A673 (cell line): Measurements from ENCODE around the gene MYPOP. TPM values are rescaled to one million over a fixed set of nuclear protein-coding genes. Genes with fewer than 3 reads are reported as not detected.

Source experiments
- BruUV-seq: library from RNA; stranded (reverse); fragments of 400-500 nt; replicated peaks from 2 replicates; lab custom pipeline; 2021; lab: Mats Ljungman, UMichigan
- CTCF ChIA-PET: fragments of 300-600 bp; sonication (Branson Sonifier 250); formaldehyde crosslinking; loops from one replicate; lab custom pipeline; 2022; ENCODE audit warnings: antibody characterized with exemption; lab: Charles Lee
- POLR2A ChIA-PET: fragments of 300-600 bp; sonication (Branson Sonifier 250); formaldehyde crosslinking; loops from one replicate; lab custom pipeline; 2022; ENCODE audit warnings: antibody characterized with exemption; ENCODE audit not compliant: low non-redundant PET; lab: Charles Lee
- DNase-seq: peaks from one replicate; pipeline ENCODE4 v3.0.0-alpha.2; 2015; ENCODE audit warnings: low spot score
- H3K27ac ChIP-seq: fragments of 200-600 bp; sonication (generic); 2 replicates; pipeline ENCODE4 v1.5.1; 2016; ENCODE audit warnings: mixed run types, low read depth, mild to moderate bottlenecking, mixed read lengths, antibody characterized with exemption, low read length; ENCODE audit not compliant: poor library complexity, severe bottlenecking
- H3K27me3 ChIP-seq: fragments of 200-600 bp; sonication (generic); replicated peaks from 2 replicates; pipeline ENCODE4 v1.6.1; 2017; ENCODE audit warnings: mixed run types, low read depth, mild to moderate bottlenecking, mixed read lengths, antibody characterized with exemption, low read length; ENCODE audit not compliant: insufficient read depth, poor library complexity
- H3K36me3 ChIP-seq: fragments of 200-600 bp; sonication (generic); 2 replicates; pipeline ENCODE4 v1.6.1; 2016; ENCODE audit warnings: mixed run types, mild to moderate bottlenecking, mixed read lengths, antibody characterized with exemption, low read length; ENCODE audit not compliant: insufficient read depth, poor library complexity, severe bottlenecking
- H3K4me1 ChIP-seq: fragments of 200-600 bp; sonication (generic); 2 replicates; pipeline ENCODE4 v1.6.1; 2017; ENCODE audit warnings: mixed run types, mild to moderate bottlenecking, mixed read lengths, antibody characterized with exemption, low read length; ENCODE audit not compliant: insufficient read depth, poor library complexity, severe bottlenecking
- H3K4me3 ChIP-seq: fragments of 200-600 bp; sonication (generic); 2 replicates; pipeline ENCODE4 v1.5.1; 2016; ENCODE audit warnings: low read depth, mixed run types, mild to moderate bottlenecking, mixed read lengths, low read length; ENCODE audit not compliant: poor library complexity, severe bottlenecking
- H3K9me3 ChIP-seq: fragments of 200-600 bp; sonication (generic); 2 replicates; pipeline ENCODE4 v1.6.1; 2016; ENCODE audit warnings: mixed run types, low read depth, mild to moderate bottlenecking, mixed read lengths, antibody characterized with exemption, low read length; ENCODE audit not compliant: poor library complexity, severe bottlenecking
- CTCF ChIP-seq: fragments of 300-800, 200-600 bp; sonication (generic); conservative IDR thresholded peaks from 2 replicates; pipeline ENCODE4 v1.5.1; 2017; ENCODE audit warnings: low read depth, mild to moderate bottlenecking, antibody characterized with exemption, low read length, moderate library complexity, mixed read lengths
- EZH2 ChIP-seq: fragments of 200-600 bp; sonication (generic); IDR thresholded peaks from 2 replicates; pipeline ENCODE4 v1.6.1; 2017; ENCODE audit warnings: borderline replicate concordance, low read depth, mild to moderate bottlenecking, mixed read lengths, antibody characterized with exemption, low read length; ENCODE audit not compliant: poor library complexity, severe bottlenecking
- intact Hi-C: fragments of 100-400 bp; cut with micrococcal nuclease; formaldehyde crosslinking; loops from one replicate; pipeline ENCODE4 v1.10.0; 2022; ENCODE audit not compliant: unreplicated experiment
- total RNA-seq: library from RNA; stranded (reverse); gene quantifications from 2 replicates; pipeline ENCODE4 v1.2.3, GENCODE V29; 2021

The MYPOP gene
- total RNA-seq, 1 experiment from 2014 or later, result 13.5 TPM

GRCh38 chr19:45889210-45889885, 13.1 kb downstream of the MYPOP start:
- Histone ChIP-seq H3K4me1 (peaks cover 15% of the 10 kb centered on the region), H3K27me3 (no peaks in the 10 kb centered on the region), H3K4me3 (no peak overlapping the region), H3K36me3 (peaks cover 2% of the 10 kb centered on the region), H3K9me3 (no peaks in the 10 kb centered on the region), H3K27ac (no peak overlapping the region)
- POLR2A ChIA-PET, result no interaction called here
- no peak for DNase-seq
- CTCF ChIA-PET, result no interaction called here
- BruUV-seq, result no TSS peak
- intact Hi-C loops, result no loop called here
- TF ChIP-seq EZH2 (no peak), CTCF (no peak)

GRCh38 chr19:45887200-45887710, 15.2 kb downstream of the MYPOP start:
- ChIA-PET CTCF (no interaction called here), POLR2A (no interaction called here)
- TF ChIP-seq CTCF, result no peak
- intact Hi-C loops, result no loop called here
- peak overlapping the region; percentile 90 for H3K27ac ChIP-seq
- H3K9me3 ChIP-seq, result no peaks in the 10 kb centered on the region
- H3K27me3 ChIP-seq, result no peaks in the 10 kb centered on the region
- DNase-seq, result no peak
- peaks cover 29% of the 10 kb centered on the region for H3K4me1 ChIP-seq
- H3K36me3 ChIP-seq, result peaks cover 2% of the 10 kb centered on the region
- TSS peak; percentile 95 for BruUV-seq
- H3K4me3 ChIP-seq, result peak overlapping the region; percentile 79

- ChIA-PET POLR2A (interaction anchor here (0.7 kb wide), 1 partner anchor 170 kb away, joined by 3 read pairs; no protein-coding TSS in a partner anchor), CTCF (interaction anchor here (0.6 to 0.9 kb wide), 3 partner anchors 17 to 1304 kb away, joined by 3 to 12 read pairs (median 5); no protein-coding TSS in a partner anchor)
- Histone ChIP-seq H3K4me3 (peak overlapping the region; percentile 79), H3K36me3 (peaks cover 2% of the 10 kb centered on the region), H3K9me3 (no peaks in the 10 kb centered on the region), H3K27me3 (no peaks in the 10 kb centered on the region), H3K4me1 (peaks cover 29% of the 10 kb centered on the region), H3K27ac (peak overlapping the region; percentile 90)
- TF ChIP-seq EZH2 (no peak), CTCF (no peak)
- intact Hi-C loops, result no loop called here
- BruUV-seq, result no TSS peak
- DNase-seq, result peak; percentile 97
These were observed 15.8 kb downstream of the MYPOP start for GRCh38 chr19:45886427-45887199.
